GM19351 (cell line): ENCODE data around the gene ARAP2.
"Not testable (repeated sequence)": the region's sequence is repeated elsewhere in the genome, so short reads cannot be mapped to it uniquely, and the experiment has no call there.

Experiments used
- ATAC-seq: cut with Tn5 transposase; IDR thresholded peaks from one replicate; pipeline ENCODE4 v1.9.1; 2021; ENCODE audit warnings: mild to moderate bottlenecking, moderate library complexity; ENCODE audit not compliant: unreplicated experiment

The ARAP2 gene

GRCh38 chr4:36187723-36188333 lies 56.5 kb downstream of the ARAP2 start:
- ATAC-seq, result peak; percentile 26

DNA sequence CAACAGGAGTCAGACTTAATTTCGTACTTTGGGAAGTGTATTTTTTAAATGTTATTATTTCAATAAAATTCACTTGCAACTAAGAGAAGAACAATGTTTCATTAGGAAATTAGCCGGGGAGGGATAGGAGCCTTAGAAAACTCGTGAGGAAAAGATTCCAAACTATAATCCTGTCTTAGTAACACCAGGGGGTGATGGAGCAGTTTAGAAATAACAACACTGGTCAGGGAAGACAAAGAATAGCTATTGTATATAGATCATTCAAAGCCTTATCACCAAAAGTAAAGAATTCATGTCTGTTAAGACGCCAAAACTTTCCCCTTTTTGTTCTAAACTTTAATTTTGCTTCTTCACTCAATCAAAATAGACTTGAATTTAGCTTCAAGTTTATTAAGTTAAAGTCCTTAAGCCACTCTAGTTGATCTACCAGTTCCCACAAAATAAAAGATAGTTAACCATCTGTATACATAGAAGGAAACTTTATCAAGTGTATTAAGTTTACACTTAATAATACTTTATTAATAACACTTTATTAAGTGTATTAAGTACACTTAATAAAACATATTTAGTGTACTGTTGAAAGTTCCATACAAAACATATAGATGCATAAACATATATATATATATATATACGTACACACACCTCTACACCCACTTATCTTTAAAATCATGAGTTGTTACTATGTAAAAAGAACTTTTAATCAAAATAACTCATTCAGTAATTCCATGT lies 60.5 kb downstream of the ARAP2 start:
- no peak for ATAC-seq

DNA sequence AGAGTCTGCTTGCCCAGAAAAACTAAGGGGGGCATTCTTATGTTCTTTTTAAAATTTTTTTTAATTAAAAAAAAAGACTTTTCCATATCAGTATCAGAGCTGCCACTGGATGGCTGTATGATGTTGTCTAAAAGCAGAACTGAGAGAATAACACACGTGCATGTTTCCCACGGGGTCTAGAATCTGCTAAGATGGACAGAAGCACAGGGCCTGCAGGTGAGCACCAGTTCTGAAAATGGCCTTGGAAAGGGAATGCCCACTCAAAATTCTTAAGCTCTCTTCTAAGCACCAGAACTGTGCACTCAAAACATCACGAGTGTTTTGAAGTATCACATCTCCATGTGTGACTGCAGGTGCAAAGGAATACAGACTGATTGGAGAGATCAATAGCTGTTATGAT lies 61.1 kb downstream of the ARAP2 start:
- no peak for ATAC-seq

DNA sequence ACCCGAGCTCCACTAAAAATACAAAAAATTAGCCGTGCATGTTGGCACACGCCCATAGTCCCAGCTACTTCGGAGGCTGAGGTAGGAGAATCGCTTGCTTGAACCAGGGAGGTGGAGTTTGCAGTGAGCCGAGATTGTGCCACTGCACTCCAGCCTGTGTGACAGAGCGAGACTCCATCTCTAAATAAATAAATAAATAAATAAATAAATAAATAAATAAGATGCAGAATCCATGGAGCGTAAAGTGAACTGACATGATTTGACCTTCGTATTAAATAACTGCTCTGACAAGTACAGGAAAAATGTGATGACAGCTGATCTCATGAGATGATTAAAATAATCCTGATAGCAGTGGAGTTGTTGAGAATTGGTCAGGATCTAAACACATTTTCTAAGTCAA lies 62.0 kb downstream of the ARAP2 start:
- ATAC-seq, result not testable (repeated sequence)

DNA sequence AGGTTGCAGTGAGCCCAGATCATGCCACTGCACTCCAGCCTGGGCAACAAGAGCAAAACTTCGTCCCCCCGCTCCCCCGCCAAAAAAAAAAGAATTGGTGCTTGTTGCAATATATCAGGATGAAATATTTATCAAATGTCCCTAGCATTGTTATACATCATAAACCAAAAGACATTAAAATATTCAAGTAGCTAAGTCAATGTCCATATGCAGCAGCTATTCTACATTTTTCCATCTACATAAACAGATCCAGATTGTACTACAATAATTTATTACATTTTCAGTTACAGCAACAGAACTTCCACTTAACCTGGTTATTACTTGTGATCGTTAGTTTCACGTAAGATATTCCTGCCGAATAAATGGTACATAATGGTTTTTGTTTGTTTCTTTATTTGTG lies 64.1 kb downstream of the ARAP2 start:
- ATAC-seq, result no peak

DNA sequence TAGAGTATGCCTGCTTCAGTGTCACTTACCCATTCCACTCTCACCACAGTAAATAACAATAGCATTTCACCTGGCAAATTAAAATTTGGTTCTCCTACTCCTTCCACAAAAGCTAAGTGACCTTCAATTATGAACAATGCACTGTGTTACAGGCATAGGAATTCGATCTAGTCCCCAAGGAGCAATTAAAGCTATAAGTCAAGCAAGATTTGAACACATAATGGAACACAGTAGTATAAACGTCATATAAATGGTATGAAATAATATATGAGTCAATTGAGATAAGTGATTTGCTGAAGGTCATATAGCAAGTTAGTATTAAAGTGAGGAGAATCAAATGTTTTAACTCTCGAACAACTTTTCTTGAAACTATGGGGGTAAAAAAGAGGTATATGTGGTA lies 65.8 kb downstream of the ARAP2 start:
- no peak for ATAC-seq

DNA sequence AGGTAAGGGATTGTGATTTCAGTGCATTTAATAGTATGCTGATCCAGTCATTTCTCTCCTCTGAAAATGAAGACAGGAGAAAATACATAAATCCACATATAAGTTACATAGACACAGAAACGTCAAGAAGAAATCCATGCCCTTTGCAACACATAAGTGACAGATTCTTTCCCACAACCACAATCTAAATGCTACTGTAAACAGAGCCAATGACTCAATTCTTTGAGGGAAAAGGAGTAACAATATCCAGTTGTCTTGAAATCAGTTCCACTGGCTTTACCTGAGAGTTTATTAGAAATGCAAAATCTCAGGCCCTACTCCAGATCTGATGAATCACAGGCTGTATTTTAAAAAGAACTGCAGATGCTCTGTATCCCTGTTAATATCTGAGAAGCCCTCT lies 66.4 kb downstream of the ARAP2 start:
- ATAC-seq, result no peak

GRCh38 chr4:36174570-36174969 lies 69.7 kb downstream of the ARAP2 start:
- no peak for ATAC-seq

DNA sequence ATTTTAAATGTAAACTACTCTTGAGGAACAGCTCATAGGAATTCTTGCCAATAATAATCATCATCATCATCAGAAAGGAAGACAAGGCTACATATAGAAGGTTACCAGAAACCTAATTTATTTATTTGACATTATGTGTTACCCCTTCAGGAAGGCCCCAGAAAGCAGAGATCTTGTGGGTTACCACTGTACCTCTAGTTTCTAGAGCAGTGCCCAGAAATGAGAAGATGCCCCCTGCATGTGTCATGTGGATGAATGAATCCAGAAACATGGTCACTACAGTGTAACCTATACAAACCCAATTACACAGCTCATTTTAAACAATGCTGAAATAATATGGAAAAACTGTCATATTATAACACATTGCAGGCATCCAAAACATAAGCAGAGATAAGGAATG lies 70.4 kb downstream of the ARAP2 start:
- no peak for ATAC-seq

GRCh38 chr4:36172656-36173055 lies 71.7 kb downstream of the ARAP2 start:
- no peak for ATAC-seq

- ATAC-seq, result no peak
Measured at GRCh38 chr4:36168127-36168878, 76.0 kb downstream of the ARAP2 start.

GRCh38 chr4:36165631-36166005 lies 78.7 kb downstream of the ARAP2 start:
- no peak for ATAC-seq

GRCh38 chr4:36164900-36165630 lies 79.2 kb downstream of the ARAP2 start:
- ATAC-seq, result no peak

DNA sequence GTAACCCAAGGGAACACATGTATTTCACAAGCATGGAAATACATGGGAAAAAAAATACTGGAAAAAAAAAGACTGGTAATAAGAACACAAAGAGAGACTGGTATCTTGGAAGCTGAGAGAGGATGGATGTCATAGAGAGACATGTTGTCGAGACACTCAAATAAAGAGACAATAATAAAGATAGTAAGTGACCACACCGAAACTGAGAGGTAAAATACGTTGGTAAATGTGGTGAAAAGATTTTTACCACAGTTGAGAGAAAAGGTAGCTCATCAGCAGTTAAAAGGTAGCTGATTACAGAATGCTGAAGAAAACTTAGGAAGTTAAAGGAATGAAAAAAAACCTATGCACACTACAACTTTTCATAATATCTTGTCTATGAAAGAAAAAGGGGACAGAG lies 81.1 kb downstream of the ARAP2 start:
- no peak for ATAC-seq

DNA sequence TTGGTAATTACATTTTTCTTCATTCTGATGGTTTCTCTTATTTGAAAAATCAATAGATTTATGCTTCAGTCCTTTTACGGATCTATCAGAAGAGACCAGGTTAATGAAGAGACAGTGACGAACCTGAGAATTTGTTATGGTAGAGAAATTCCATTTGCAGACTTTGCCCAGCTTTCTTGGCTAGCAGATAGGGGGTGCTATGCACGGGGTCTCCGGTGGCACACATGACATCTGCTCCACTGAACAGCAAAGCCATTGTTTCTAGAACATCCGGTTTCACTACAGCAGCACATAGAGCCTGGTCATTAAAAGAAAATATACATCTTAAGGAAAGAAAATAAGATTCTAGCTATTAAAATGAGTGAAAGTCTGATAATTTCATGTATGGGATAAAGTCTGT lies 85.1 kb downstream of the ARAP2 start:
- ATAC-seq, result no peak

- no peak for ATAC-seq
Measured at GRCh38 chr4:36152735-36153134, 91.6 kb downstream of the ARAP2 start.

- no peak for ATAC-seq
Measured at GRCh38 chr4:36142504-36142903, 101.8 kb downstream of the ARAP2 start.

GRCh38 chr4:36141186-36141585 lies 103.1 kb downstream of the ARAP2 start:
- no peak for ATAC-seq

- ATAC-seq, result no peak
Measured at GRCh38 chr4:36140421-36140820, 103.9 kb downstream of the ARAP2 start.

GRCh38 chr4:36138220-36138619 lies 106.1 kb downstream of the ARAP2 start:
- no peak for ATAC-seq

DNA sequence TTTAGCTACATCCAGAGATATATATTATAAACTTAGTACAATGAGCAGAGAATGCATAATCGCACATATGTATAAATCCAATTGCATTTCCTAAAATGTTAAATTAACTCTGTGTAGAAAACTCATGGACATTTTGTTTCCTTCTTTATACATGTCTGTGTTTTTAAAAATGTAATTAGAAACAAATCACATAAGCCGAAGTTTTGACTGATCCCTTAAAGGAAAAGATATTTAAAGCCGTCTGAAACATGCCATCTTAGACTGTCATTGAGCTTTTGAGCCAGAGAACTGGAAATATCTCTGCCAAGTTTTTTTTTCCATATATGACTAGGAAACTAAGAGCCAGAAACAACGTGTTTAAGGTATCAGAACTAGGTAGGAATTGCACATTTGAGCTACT lies 107.0 kb downstream of the ARAP2 start:
- no peak for ATAC-seq
